Hepatocyte (in vitro differentiated cells): ENCODE measurements around the gene GUCY2F. TPM values are rescaled to one million over a fixed set of nuclear protein-coding genes. Genes with fewer than 3 reads are reported as not detected.
A peak's percentile ranks its signal among the peaks of the same experiment; 100 is the strongest.

Experiments used
- DNase-seq: peaks from one replicate; pipeline ENCODE4 v3.0.0-alpha.2; 2016; ENCODE audit warnings: low spot score
- H2AFZ ChIP-seq: fragments of 200-600 bp; sonication (generic); 2 replicates; pipeline ENCODE4 v1.6.0; 2016; ENCODE audit warnings: antibody characterized with exemption, mild to moderate bottlenecking
- H3K27ac ChIP-seq: fragments of 200-600 bp; sonication (generic); 2 replicates; pipeline ENCODE4 v1.5.1; 2016; ENCODE audit warnings: mild to moderate bottlenecking
- H3K27me3 ChIP-seq: fragments of 200-600 bp; sonication (generic); 2 replicates; pipeline ENCODE4 v1.6.1; 2016
- H3K36me3 ChIP-seq: fragments of 200-600 bp; sonication (generic); replicated peaks from 2 replicates; pipeline ENCODE4 v1.5.1; 2016; ENCODE audit warnings: low read depth; ENCODE audit not compliant: insufficient read depth
- H3K4me1 ChIP-seq: fragments of 200-600 bp; sonication (generic); 2 replicates; pipeline ENCODE4 v1.5.1; 2016; ENCODE audit warnings: mild to moderate bottlenecking, moderate library complexity; ENCODE audit not compliant: insufficient read depth
- H3K4me2 ChIP-seq: fragments of 200-600 bp; sonication (generic); 2 replicates; pipeline ENCODE4 v1.6.0; 2016
- H3K4me3 ChIP-seq: fragments of 200-600 bp; sonication (generic); 2 replicates; pipeline ENCODE4 v1.5.1; 2016; ENCODE audit warnings: mild to moderate bottlenecking
- H3K79me2 ChIP-seq: fragments of 200-600 bp; sonication (generic); 2 replicates; pipeline ENCODE4 v1.6.0; 2017; ENCODE audit warnings: mild to moderate bottlenecking
- H3K9me2 ChIP-seq: fragments of 200-600 bp; sonication (generic); replicated peaks from 2 replicates; pipeline ENCODE4 v1.6.0; 2017; ENCODE audit warnings: mild to moderate bottlenecking; ENCODE audit not compliant: insufficient read depth
- H3K9me3 ChIP-seq: fragments of 200-600 bp; sonication (generic); 2 replicates; pipeline ENCODE4 v1.5.1; 2016; ENCODE audit warnings: low read depth, mild to moderate bottlenecking
- H4K20me1 ChIP-seq: fragments of 200-600 bp; sonication (generic); 2 replicates; pipeline ENCODE4 v1.6.0; 2016; ENCODE audit warnings: mild to moderate bottlenecking; ENCODE audit not compliant: insufficient read depth, poor library complexity, severe bottlenecking
- CTCF ChIP-seq: fragments of 200-600 bp; sonication (generic); IDR thresholded peaks from 2 replicates; pipeline ENCODE4 v1.5.1; 2016; ENCODE audit warnings: antibody characterized with exemption, mild to moderate bottlenecking; ENCODE audit not compliant: poor library complexity
- EZH2 ChIP-seq: fragments of 200-600 bp; sonication (generic); IDR thresholded peaks from 2 replicates; pipeline ENCODE4 v1.6.1; 2016; ENCODE audit warnings: antibody characterized with exemption, mild to moderate bottlenecking, borderline replicate concordance
- EZH2phosphoT487 ChIP-seq: fragments of 200-600 bp; sonication (generic); IDR thresholded peaks from one replicate; pipeline ENCODE4 v1.6.1; 2018; ENCODE audit warnings: antibody characterized with exemption, mild to moderate bottlenecking, low read depth, moderate library complexity; ENCODE audit not compliant: unreplicated experiment, severe bottlenecking
- WGBS: methylation state at CpG from one replicate; pipeline ENCODE4 v1.1.6; 2016; ENCODE audit warnings: low lambda C conversion rate; ENCODE audit errors: missing lambda C conversion rate; 5-methylcytosine and 5-hydroxymethylcytosine counted together
- polyA plus RNA-seq: library from polyadenylated mRNA; unstranded; fragments of >200 nt; fragmentation: Nextera tagmentation; extraction: Ambion mirVana; gene quantifications from 2 replicates; pipeline ENCODE4 v1.2.1, GENCODE V29; 2016
- total RNA-seq: library from RNA; depleted of rRNA; stranded (reverse); fragments of >200 nt; gene quantifications from 2 replicates; pipeline ENCODE4 v1.2.3, GENCODE V29; 2014

The GUCY2F gene
- total and polyA plus RNA-seq, 2 experiments from 2014 or later = not detected

- Histone ChIP-seq H4K20me1 (no peaks in the 10 kb centered on the region), H3K4me2 (no peak overlapping the region), H2AFZ (peak overlapping the region; percentile 50), H3K4me1 (no peaks in the 10 kb centered on the region), H3K27ac (no peak overlapping the region), H3K9me2 (no peaks in the 10 kb centered on the region), H3K27me3 (no peaks in the 10 kb centered on the region), H3K9me3 (no peaks in the 10 kb centered on the region), H3K36me3 (no peaks in the 10 kb centered on the region), H3K79me2 (no peaks in the 10 kb centered on the region), H3K4me3 (no peak overlapping the region)
- peak; percentile 38 for DNase-seq
- no peak for TF ChIP-seq EZH2
- TF ChIP-seq CTCF = peak; percentile 41
- 28% methylated on average over 7 of the region's 7 CpGs for WGBS
Measured at GRCh38 chrX:109472939-109473735, 8.7 kb downstream of the GUCY2F start.

- Histone ChIP-seq H3K9me2 (no peaks in the 10 kb centered on the region), H2AFZ (no peak overlapping the region), H3K27me3 (no peaks in the 10 kb centered on the region), H3K9me3 (no peaks in the 10 kb centered on the region), H3K4me2 (no peak overlapping the region), H3K79me2 (no peaks in the 10 kb centered on the region), H3K27ac (no peak overlapping the region), H4K20me1 (no peaks in the 10 kb centered on the region), H3K4me1 (no peaks in the 10 kb centered on the region), H3K4me3 (no peak overlapping the region), H3K36me3 (no peaks in the 10 kb centered on the region)
- no peak for DNase-seq
- TF ChIP-seq EZH2 = no peak
- no peak for TF ChIP-seq CTCF
- no peak for TF ChIP-seq EZH2phosphoT487
Measured at GRCh38 chrX:109464231-109464630, 17.7 kb downstream of the GUCY2F start.

- H3K9me2 ChIP-seq = no peaks in the 10 kb centered on the region
- no peak overlapping the region for H3K27ac ChIP-seq
- H3K4me1 ChIP-seq = no peaks in the 10 kb centered on the region
- H3K36me3 ChIP-seq = no peaks in the 10 kb centered on the region
- H3K9me3 ChIP-seq = no peaks in the 10 kb centered on the region
- no peak overlapping the region for H2AFZ ChIP-seq
- no peak overlapping the region for H3K4me2 ChIP-seq
- WGBS = 71% methylated on average over 2 of the region's 2 CpGs
- no peak overlapping the region for H3K4me3 ChIP-seq
- H3K27me3 ChIP-seq = no peaks in the 10 kb centered on the region
- no peak for DNase-seq
- TF ChIP-seq EZH2phosphoT487 (no peak), CTCF (no peak), EZH2 (no peak)
- no peaks in the 10 kb centered on the region for H4K20me1 ChIP-seq
- H3K79me2 ChIP-seq = no peaks in the 10 kb centered on the region
Measured at GRCh38 chrX:109463784-109464183, 18.1 kb downstream of the GUCY2F start.
